K562 (cell line): ENCODE measurements around the gene THADA. TPM values are rescaled to one million over a fixed set of nuclear protein-coding genes. Genes with fewer than 3 reads are reported as not detected.

Experiments used
- ATAC-seq: fragments of 200-7000 bp; cut with Tn5 transposase; 3 replicates; pipeline ENCODE4 v1.9.1; 2020; ENCODE audit warnings: moderate library complexity
- BruUV-seq: library from RNA; stranded (reverse); fragments of 400-500 nt; replicated peaks from 2 replicates; lab custom pipeline; 2021; lab: Mats Ljungman, UMichigan
- CTCF ChIA-PET: fragments of 300-600 bp; formaldehyde crosslinking; extraction: SDS; loops from one replicate; lab custom pipeline; 2021; ENCODE audit warnings: low intra/inter-chr PET ratio; lab: Yijun Ruan, JAX
- POLR2A ChIA-PET: fragments of 300-600, 350-650 bp; sonication (Branson Sonifier 250); formaldehyde crosslinking; extraction: SDS; loops from one replicate; lab custom pipeline; 2021; ENCODE audit warnings: antibody characterized with exemption, inconsistent platforms; lab: Yijun Ruan, JAX
- DNase-seq, 4 experiments: peaks; one replicate each; pipeline versions ENCODE4 v3.0.0 to v3.0.0-alpha.2; 2011 to 2018; ENCODE audit warnings: low spot score in 3 of 4, mixed read lengths in 3 of 4; ENCODE audit errors: extremely low read depth in 1 of 4
- FAIRE-seq: peaks from 2 replicates; lab custom pipeline; 2011; peaks lifted over from hg19 to GRCh38; lab: Jason Lieb, UNC
- H2AFZ ChIP-seq: 2 replicates; pipeline ENCODE4 v1.6.0; 2011; ENCODE audit warnings: low read depth, low read length, control low read depth, inconsistent platforms
- H3K27ac ChIP-seq: fragments of 200-600 bp; 3 replicates; pipeline ENCODE4 v1.8.0; 2011; ENCODE audit warnings: low read depth, mild to moderate bottlenecking, control low read depth, inconsistent platforms, low read length, moderate library complexity, mixed read lengths; ENCODE audit errors: extremely low read depth
- H3K27me3 ChIP-seq, 2 experiments: fragments of 300-600 bp in 1 of 2; 2 replicates in 1 of 2; 3 replicates in 1 of 2; pipeline versions ENCODE4 v1.6.0 to v1.8.0; 2011; ENCODE audit warnings: inconsistent platforms in 2 of 2, low read length in 2 of 2, mild to moderate bottlenecking in 1 of 2, mixed read lengths in 1 of 2, moderate library complexity in 1 of 2; ENCODE audit not compliant: control insufficient read depth in 2 of 2, insufficient read depth in 2 of 2
- H3K36me3 ChIP-seq: fragments of 300-600 bp; 3 replicates; pipeline ENCODE4 v1.8.0; 2011; ENCODE audit warnings: mild to moderate bottlenecking, low read length, inconsistent platforms; ENCODE audit not compliant: control insufficient read depth, insufficient read depth
- H3K4me1 ChIP-seq, 2 experiments: fragments of 200-600 bp in 1 of 2; replicated peaks in 1 of 2; 2 replicates in 1 of 2; 3 replicates in 1 of 2; pipeline versions ENCODE4 v1.5.1 to v1.8.0; 2011; ENCODE audit warnings: inconsistent platforms in 2 of 2, low read length in 2 of 2, mild to moderate bottlenecking in 1 of 2, mixed read lengths in 1 of 2, moderate library complexity in 1 of 2; ENCODE audit not compliant: control insufficient read depth in 2 of 2, insufficient read depth in 2 of 2
- H3K4me2 ChIP-seq: 2 replicates; pipeline ENCODE4 v1.6.1; 2011; ENCODE audit warnings: low read length, control low read depth, inconsistent platforms, mixed read lengths; ENCODE audit not compliant: insufficient read depth
- H3K4me3 ChIP-seq: fragments of 200-600 bp; sonication (generic), shearing (Covaris generic); 2 replicates; pipeline ENCODE4 v1.5.1; 2016; ENCODE audit warnings: control low read depth, inconsistent platforms
- H3K79me2 ChIP-seq: fragments of 200-600 bp; 3 replicates; pipeline ENCODE4 v1.8.0; 2011; ENCODE audit warnings: low read length, inconsistent platforms; ENCODE audit not compliant: control insufficient read depth, insufficient read depth
- H3K9ac ChIP-seq, 2 experiments: 2 replicates each; pipeline versions ENCODE4 v1.6.0 to v1.6.1; 2011; ENCODE audit warnings: low read depth in 2 of 2, low read length in 2 of 2, control low read depth in 1 of 2, inconsistent platforms in 1 of 2, mild to moderate bottlenecking in 1 of 2, mixed read lengths in 1 of 2; ENCODE audit not compliant: insufficient read depth in 1 of 2
- H3K9me1 ChIP-seq: one replicate; pipeline ENCODE4 v1.6.0; 2011; ENCODE audit warnings: inconsistent platforms, mild to moderate bottlenecking, low read length, moderate library complexity; ENCODE audit not compliant: control insufficient read depth, insufficient read depth
- H3K9me3 ChIP-seq: replicated peaks from 2 replicates; pipeline ENCODE4 v1.5.1; 2011; ENCODE audit warnings: low read depth, low read length, inconsistent platforms; ENCODE audit not compliant: control insufficient read depth, insufficient read depth
- H4K20me1 ChIP-seq: replicated peaks from 2 replicates; pipeline ENCODE4 v1.6.1; 2011; ENCODE audit warnings: low read length, inconsistent platforms, mixed read lengths; ENCODE audit not compliant: control insufficient read depth, insufficient read depth
- C11orf30 ChIP-seq: fragments of 450-650 bp; IDR thresholded peaks from 2 replicates; pipeline ENCODE4 v1.6.1; 2016; ENCODE audit warnings: low read depth, mild to moderate bottlenecking
- MAFG ChIP-seq: fragments of 450-650 bp; conservative IDR thresholded peaks from 2 replicates; pipeline ENCODE4 v1.6.1; 2016; ENCODE audit warnings: missing genetic modification characterization, missing compliant biosample characterization
- MEF2A ChIP-seq: IDR thresholded peaks from 2 replicates; pipeline ENCODE4 v1.6.1; 2011; ENCODE audit warnings: low read depth, mild to moderate bottlenecking, low read length, moderate library complexity; ENCODE audit not compliant: control insufficient read depth
- RBM15 ChIP-seq: fragments of 200-400 bp; formaldehyde crosslinking; IDR thresholded peaks from 2 replicates; pipeline ENCODE4 v1.6.1; 2018; ENCODE audit warnings: mild to moderate bottlenecking, low read length, moderate library complexity; ENCODE audit not compliant: insufficient read depth
- SMAD2 ChIP-seq: fragments of 150-350 bp; IDR thresholded peaks from 2 replicates; pipeline ENCODE4 v1.6.1; 2014; ENCODE audit warnings: low read depth, mild to moderate bottlenecking, low read length
- ZNF316 ChIP-seq: fragments of 450-650 bp; IDR thresholded peaks from 2 replicates; pipeline ENCODE4 v1.6.1; 2016
- ZNF41 ChIP-seq: fragments of 250-450 bp; sonication (Bioruptor Pico); conservative IDR thresholded peaks from 2 replicates; pipeline ENCODE4 v1.4.0; 2020; ENCODE audit warnings: mild to moderate bottlenecking
- WGBS: fragments of 100-300 bp; shearing (Covaris generic); methylation state at CpG from one replicate; pipeline ENCODE4 v1.1.6; 2016; ENCODE audit warnings: low coverage, mixed read lengths; ENCODE audit not compliant: insufficient coverage; ENCODE audit errors: missing lambda C conversion rate; 5-methylcytosine and 5-hydroxymethylcytosine counted together
- in situ Hi-C: fragments of 300-500 bp; cut with MboI; formaldehyde crosslinking; loops from 4 replicates; pipeline ENCODE4 v1.15.0; 2018; ENCODE audit warnings: inconsistent platforms, mixed read lengths
- intact Hi-C: fragments of 100-400 bp; cut with micrococcal nuclease; formaldehyde crosslinking; loops from 2 replicates; pipeline ENCODE4 v1.14.2; 2022
- polyA plus RNA-seq, 8 experiments: library from polyadenylated mRNA; depleted of rRNA in 4 of 8; stranded (reverse) in 5 of 8; unstranded in 3 of 8; fragments of >200 nt; fragmentation: Nextera tagmentation in 2 of 8; fragmentation: Illumina TruSeq in 1 of 8; extraction: Ambion mirVana in 2 of 8; extraction: Trizol in 1 of 8; gene quantifications; 2 replicates each; pipeline versions ENCODE4 v1.2.1 to v1.2.3, GENCODE V29; 2011 to 2014; ENCODE audit warnings: inconsistent platforms in 1 of 8, missing spikeins in 1 of 8
- total RNA-seq, 7 experiments: library from RNA; depleted of rRNA in 6 of 7; stranded (reverse); fragments of >200 nt in 6 of 7; fragmentation: Illumina TruSeq in 2 of 7; extraction: Trizol in 2 of 7; gene quantifications; 2 replicates each; pipeline versions ENCODE4 v1.2.1 to v1.2.3, GENCODE V29; 2011 to 2021; ENCODE audit warnings: low replicate concordance in 1 of 7
- TF ChIP-seq, protein P1 (sequence below): sonication (generic); formaldehyde crosslinking; IDR thresholded peaks from 2 replicates; pipeline ENCODE4 v1.9.0; 2022; ENCODE audit warnings: mild to moderate bottlenecking, missing genetic modification reagents
- TF ChIP-seq, protein P2 (sequence below): fragments of 250-450 bp; sonication (Bioruptor Pico); IDR thresholded peaks from 2 replicates; pipeline ENCODE4 v1.8.0; 2021; ENCODE audit warnings: moderate library complexity, mild to moderate bottlenecking, inconsistent platforms
- TF ChIP-seq, protein P3 (sequence below): sonication (generic); formaldehyde crosslinking; IDR thresholded peaks from 2 replicates; pipeline ENCODE4 v1.8.1; 2023; ENCODE audit warnings: mild to moderate bottlenecking, missing genetic modification reagents, moderate library complexity
- TF ChIP-seq, protein P4 (sequence below): IDR thresholded peaks from 2 replicates; pipeline ENCODE4 v1.6.1; 2011; ENCODE audit not compliant: insufficient read length; ENCODE audit errors: extremely low read depth
- TF ChIP-seq, protein P5 (sequence below), 3 experiments: fragments of 200-800 bp in 1 of 3; sonication (Bioruptor generic) in 1 of 3; sonication (generic) in 1 of 3; formaldehyde crosslinking in 1 of 3; IDR thresholded peaks; 2 replicates each; pipeline versions ENCODE4 v1.6.1 to v1.8.0; 2016 to 2022; ENCODE audit warnings: mild to moderate bottlenecking in 2 of 3, missing compliant biosample characterization in 2 of 3, missing genetic modification characterization in 2 of 3, missing genetic modification reagents in 1 of 3

THADA gene
- total and polyA plus RNA-seq, 9 of the 15 experiments (the other 6 are each of a cell fraction or from before 2014, with no cell fraction given) = 17.8 to 34.7 (median 31.9) TPM

DNA sequence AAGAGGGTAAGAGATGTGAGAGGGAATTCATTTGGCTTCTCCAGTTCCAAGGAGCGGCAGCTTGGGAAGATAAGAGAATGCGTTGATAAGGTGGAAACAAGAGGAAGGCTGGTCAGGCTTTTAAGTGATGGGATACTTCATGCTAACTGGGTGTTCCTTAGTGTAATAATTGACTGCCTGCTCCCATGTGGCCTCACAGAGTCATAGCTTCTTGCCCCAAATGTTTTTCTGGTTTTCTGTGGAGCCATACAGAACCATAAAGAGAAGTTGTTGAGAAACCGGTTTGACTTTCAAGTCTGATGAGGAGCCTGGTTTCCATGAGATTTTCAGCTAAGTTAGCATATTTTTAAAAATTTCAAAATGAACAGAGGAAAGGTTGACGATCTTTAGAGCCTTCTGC, 272.0 kb downstream of the THADA start:
- Histone ChIP-seq H3K4me3 (no peak overlapping the region), H3K79me2 (no peaks in the 10 kb centered on the region), H4K20me1 (no peaks in the 10 kb centered on the region), H3K27me3 (no peaks in the 10 kb centered on the region), H2AFZ (no peak overlapping the region), H3K36me3 (peaks cover 10% of the 10 kb centered on the region; the same call in 2 of the 3 replicates), H3K27ac (no peak overlapping the region), H3K9me3 (no peaks in the 10 kb centered on the region), H3K9ac (no peak overlapping the region), H3K4me2 (no peak overlapping the region), H3K9me1 (no peaks in the 10 kb centered on the region), H3K4me1 (0 out of 5 replicates have a peak, but pooled peaks cover 0 to 5% of the 10 kb centered on the region in 2 experiments)
- TF ChIP-seq MEF2A (no peak), MAFG (tag) (peak; percentile 46), RBM15 (no peak), C11orf30 (peak; percentile 53; the same call in 1 of the 2 replicates), ZNF41 (CRISPR knock-in tag) (no peak), SMAD2 (no peak), ZNF316 (peak; percentile 50)
- TF ChIP-seq, protein P1, sequence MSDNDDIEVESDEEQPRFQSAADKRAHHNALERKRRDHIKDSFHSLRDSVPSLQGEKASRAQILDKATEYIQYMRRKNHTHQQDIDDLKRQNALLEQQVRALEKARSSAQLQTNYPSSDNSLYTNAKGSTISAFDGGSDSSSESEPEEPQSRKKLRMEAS (CRISPR knock-in tag) = no peak
- TF ChIP-seq, protein P2, sequence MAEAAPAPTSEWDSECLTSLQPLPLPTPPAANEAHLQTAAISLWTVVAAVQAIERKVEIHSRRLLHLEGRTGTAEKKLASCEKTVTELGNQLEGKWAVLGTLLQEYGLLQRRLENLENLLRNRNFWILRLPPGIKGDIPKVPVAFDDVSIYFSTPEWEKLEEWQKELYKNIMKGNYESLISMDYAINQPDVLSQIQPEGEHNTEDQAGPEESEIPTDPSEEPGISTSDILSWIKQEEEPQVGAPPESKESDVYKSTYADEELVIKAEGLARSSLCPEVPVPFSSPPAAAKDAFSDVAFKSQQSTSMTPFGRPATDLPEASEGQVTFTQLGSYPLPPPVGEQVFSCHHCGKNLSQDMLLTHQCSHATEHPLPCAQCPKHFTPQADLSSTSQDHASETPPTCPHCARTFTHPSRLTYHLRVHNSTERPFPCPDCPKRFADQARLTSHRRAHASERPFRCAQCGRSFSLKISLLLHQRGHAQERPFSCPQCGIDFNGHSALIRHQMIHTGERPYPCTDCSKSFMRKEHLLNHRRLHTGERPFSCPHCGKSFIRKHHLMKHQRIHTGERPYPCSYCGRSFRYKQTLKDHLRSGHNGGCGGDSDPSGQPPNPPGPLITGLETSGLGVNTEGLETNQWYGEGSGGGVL (CRISPR knock-in tag) = no peak
- TF ChIP-seq, protein P3, sequence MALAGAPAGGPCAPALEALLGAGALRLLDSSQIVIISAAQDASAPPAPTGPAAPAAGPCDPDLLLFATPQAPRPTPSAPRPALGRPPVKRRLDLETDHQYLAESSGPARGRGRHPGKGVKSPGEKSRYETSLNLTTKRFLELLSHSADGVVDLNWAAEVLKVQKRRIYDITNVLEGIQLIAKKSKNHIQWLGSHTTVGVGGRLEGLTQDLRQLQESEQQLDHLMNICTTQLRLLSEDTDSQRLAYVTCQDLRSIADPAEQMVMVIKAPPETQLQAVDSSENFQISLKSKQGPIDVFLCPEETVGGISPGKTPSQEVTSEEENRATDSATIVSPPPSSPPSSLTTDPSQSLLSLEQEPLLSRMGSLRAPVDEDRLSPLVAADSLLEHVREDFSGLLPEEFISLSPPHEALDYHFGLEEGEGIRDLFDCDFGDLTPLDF = no peak
- TF ChIP-seq, protein P4, sequence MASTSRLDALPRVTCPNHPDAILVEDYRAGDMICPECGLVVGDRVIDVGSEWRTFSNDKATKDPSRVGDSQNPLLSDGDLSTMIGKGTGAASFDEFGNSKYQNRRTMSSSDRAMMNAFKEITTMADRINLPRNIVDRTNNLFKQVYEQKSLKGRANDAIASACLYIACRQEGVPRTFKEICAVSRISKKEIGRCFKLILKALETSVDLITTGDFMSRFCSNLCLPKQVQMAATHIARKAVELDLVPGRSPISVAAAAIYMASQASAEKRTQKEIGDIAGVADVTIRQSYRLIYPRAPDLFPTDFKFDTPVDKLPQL = no peak
- TF ChIP-seq, protein P5, sequence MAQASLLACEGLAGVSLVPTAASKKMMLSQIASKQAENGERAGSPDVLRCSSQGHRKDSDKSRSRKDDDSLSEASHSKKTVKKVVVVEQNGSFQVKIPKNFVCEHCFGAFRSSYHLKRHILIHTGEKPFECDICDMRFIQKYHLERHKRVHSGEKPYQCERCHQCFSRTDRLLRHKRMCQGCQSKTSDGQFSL (CRISPR knock-in tag; IDR thresholded peaks at IDR 0.05) = no peak
- TF ChIP-seq, protein P5 (tag; IDR thresholded peaks at IDR 0.05) = no peak
- 48% methylated on average over 4 of the region's 4 CpGs for WGBS
- no peak for DNase-seq
- ChIA-PET CTCF (no interaction called here), POLR2A (no interaction called here)
- no peak for ATAC-seq
- no peak for FAIRE-seq
- in situ Hi-C loops (no loop called here), intact Hi-C loops (no loop called here)
- BruUV-seq = no TSS peak
